Muscle layer of duodenum (tissue), 2 donors: Measurements from ENCODE around the gene IGSF5.
"Not testable (repeated sequence)": the region's sequence is repeated elsewhere in the genome, so short reads cannot be mapped to it uniquely, and the experiment has no call there.

Experiments used
- H3K27ac ChIP-seq: one replicate; pipeline ENCODE4 v1.7.0; 2013; ENCODE audit warnings: mild to moderate bottlenecking, low read length
- H3K27me3 ChIP-seq: one replicate; pipeline ENCODE4 v1.7.0; 2013; ENCODE audit warnings: low read depth, mild to moderate bottlenecking, control low read depth, low read length
- H3K36me3 ChIP-seq, 2 donors: one replicate each; pipeline ENCODE4 v1.7.0; 2013; ENCODE audit warnings: low read length in 2 of 2, control low read depth in 1 of 2, mild to moderate bottlenecking in 1 of 2; ENCODE audit not compliant: insufficient read depth in 2 of 2, control insufficient read depth in 1 of 2
- H3K4me1 ChIP-seq, 2 donors: one replicate each; pipeline ENCODE4 v1.7.0; 2013; ENCODE audit warnings: low read length in 2 of 2, mild to moderate bottlenecking in 2 of 2, control low read depth in 1 of 2, moderate library complexity in 1 of 2; ENCODE audit not compliant: insufficient read depth in 2 of 2, control insufficient read depth in 1 of 2
- H3K4me3 ChIP-seq, 2 donors: one replicate each; pipeline ENCODE4 v1.7.0; 2013; ENCODE audit warnings: low read length in 2 of 2, low read depth in 1 of 2, mild to moderate bottlenecking in 1 of 2
- H3K9me3 ChIP-seq, 2 donors: one replicate each; pipeline ENCODE4 v1.7.0; 2013; ENCODE audit warnings: low read length in 2 of 2, control low read depth in 1 of 2, mild to moderate bottlenecking in 1 of 2; ENCODE audit not compliant: control insufficient read depth in 1 of 2
- donor health status: healthy.

The IGSF5 gene

GRCh38 chr21:39739531-39739930 is 5.5 kb upstream of the IGSF5 start:
- not testable (repeated sequence) for H3K4me1 ChIP-seq, H3K4me3 ChIP-seq

GRCh38 chr21:39742561-39742960 is 2.4 kb upstream of the IGSF5 start:
- H3K27ac ChIP-seq, H3K27me3 ChIP-seq, H3K36me3 ChIP-seq, H3K4me1 ChIP-seq, H3K4me3 ChIP-seq, H3K9me3 ChIP-seq: not testable (repeated sequence)

More at GRCh38 chr21:39739531-39739930, 5.5 kb upstream of the IGSF5 start:
- not testable (repeated sequence) for H3K27ac ChIP-seq, H3K27me3 ChIP-seq, H3K36me3 ChIP-seq, H3K9me3 ChIP-seq

- H3K36me3 ChIP-seq, H3K27me3 ChIP-seq, H3K27ac ChIP-seq, H3K9me3 ChIP-seq, H3K4me1 ChIP-seq, H3K4me3 ChIP-seq: not testable (repeated sequence)
Observed at GRCh38 chr21:39745332-39745731, 349 bp downstream of the IGSF5 start.

- no peak overlapping the region for H3K4me3 ChIP-seq
- no peaks in the 10 kb centered on the region for H3K36me3 ChIP-seq
- no peaks in the 10 kb centered on the region for H3K27me3 ChIP-seq
- H3K4me1 ChIP-seq: no peaks in the 10 kb centered on the region
- H3K27ac ChIP-seq: no peak overlapping the region
- H3K9me3 ChIP-seq: peaks cover 0 to 6% of the 10 kb centered on the region in 2 donors
Observed at GRCh38 chr21:39750670-39751069, 5.7 kb downstream of the IGSF5 start.

GRCh38 chr21:39754811-39755210 is 9.8 kb downstream of the IGSF5 start:
- Histone ChIP-seq H3K27me3 (no peaks in the 10 kb centered on the region), H3K9me3 (peaks cover 0 to 6% of the 10 kb centered on the region in 2 donors), H3K4me3 (no peak overlapping the region), H3K27ac (no peak overlapping the region), H3K4me1 (no peaks in the 10 kb centered on the region), H3K36me3 (no peaks in the 10 kb centered on the region)

GRCh38 chr21:39756285-39756684 is 11.3 kb downstream of the IGSF5 start:
- peaks cover 0 to 6% of the 10 kb centered on the region in 2 donors for H3K9me3 ChIP-seq
- no peaks in the 10 kb centered on the region for H3K36me3 ChIP-seq
- no peaks in the 10 kb centered on the region for H3K27me3 ChIP-seq
- no peak overlapping the region for H3K27ac ChIP-seq
- H3K4me1 ChIP-seq: no peaks in the 10 kb centered on the region
- no peak overlapping the region for H3K4me3 ChIP-seq

- H3K27me3 ChIP-seq: no peaks in the 10 kb centered on the region
- no peak overlapping the region for H3K4me3 ChIP-seq
- no peaks in the 10 kb centered on the region for H3K9me3 ChIP-seq
- no peaks in the 10 kb centered on the region for H3K36me3 ChIP-seq
- no peak overlapping the region for H3K27ac ChIP-seq
- no peaks in the 10 kb centered on the region for H3K4me1 ChIP-seq
Observed at GRCh38 chr21:39763272-39763970, 18.4 kb downstream of the IGSF5 start.

- H3K4me1 ChIP-seq: no peaks in the 10 kb centered on the region
- no peaks in the 10 kb centered on the region for H3K27me3 ChIP-seq
- no peak overlapping the region for H3K27ac ChIP-seq
- H3K9me3 ChIP-seq: no peaks in the 10 kb centered on the region
- no peak overlapping the region for H3K4me3 ChIP-seq
- H3K36me3 ChIP-seq: no peaks in the 10 kb centered on the region
Observed at GRCh38 chr21:39774227-39774626, 29.2 kb downstream of the IGSF5 start.

- Histone ChIP-seq H3K36me3 (no peaks in the 10 kb centered on the region), H3K4me1 (no peaks in the 10 kb centered on the region), H3K4me3 (no peak overlapping the region), H3K9me3 (no peaks in the 10 kb centered on the region), H3K27me3 (no peaks in the 10 kb centered on the region), H3K27ac (no peak overlapping the region)
Observed at GRCh38 chr21:39775816-39776215, 30.8 kb downstream of the IGSF5 start.

- no peaks in the 10 kb centered on the region for H3K27me3 ChIP-seq
- H3K36me3 ChIP-seq: no peaks in the 10 kb centered on the region
- no peak overlapping the region for H3K4me3 ChIP-seq
- H3K27ac ChIP-seq: no peak overlapping the region
- no peaks in the 10 kb centered on the region for H3K4me1 ChIP-seq
- no peaks in the 10 kb centered on the region for H3K9me3 ChIP-seq
Observed at GRCh38 chr21:39776589-39776988, 31.6 kb downstream of the IGSF5 start.

GRCh38 chr21:39781331-39781730 is 36.3 kb downstream of the IGSF5 start:
- no peaks in the 10 kb centered on the region for H3K36me3 ChIP-seq
- no peaks in the 10 kb centered on the region for H3K9me3 ChIP-seq
- no peak overlapping the region for H3K4me3 ChIP-seq
- no peak overlapping the region for H3K27ac ChIP-seq
- H3K27me3 ChIP-seq: no peaks in the 10 kb centered on the region
- no peaks in the 10 kb centered on the region for H3K4me1 ChIP-seq

GRCh38 chr21:39788383-39788782 is 43.4 kb downstream of the IGSF5 start:
- H3K27ac ChIP-seq: no peak overlapping the region
- H3K4me1 ChIP-seq: no peaks in the 10 kb centered on the region
- no peaks in the 10 kb centered on the region for H3K9me3 ChIP-seq
- H3K4me3 ChIP-seq: no peak overlapping the region
- H3K27me3 ChIP-seq: no peaks in the 10 kb centered on the region
- no peaks in the 10 kb centered on the region for H3K36me3 ChIP-seq
